ENCODE data around the gene GRIN1.
A peak's percentile ranks its signal among the peaks of the same experiment; 100 is the strongest.

Gene GRIN1

GRCh38 chr9:137180491-137180890 lies 41.5 kb downstream of the GRIN1 start:
- no peak for DNase-seq

GRCh38 chr9:137181680-137182079 lies 42.7 kb downstream of the GRIN1 start:
- DNase-seq: no peak

- DNase-seq: no peak
Measured at GRCh38 chr9:137182836-137183235, 43.9 kb downstream of the GRIN1 start.

GRCh38 chr9:137183980-137184595 lies 45.1 kb downstream of the GRIN1 start:
- DNase-seq: no peak

GRCh38 chr9:137184881-137185660 lies 46.1 kb downstream of the GRIN1 start:
- DNase-seq: no peak

GRCh38 chr9:137185921-137186320 lies 47.0 kb downstream of the GRIN1 start:
- no peak for DNase-seq

- no peak for DNase-seq
Measured at GRCh38 chr9:137186385-137186784, 47.4 kb downstream of the GRIN1 start.

- no peak for DNase-seq
Measured at GRCh38 chr9:137187386-137187785, 48.4 kb downstream of the GRIN1 start.

GRCh38 chr9:137188086-137188489 lies 49.1 kb downstream of the GRIN1 start:
- no peak for DNase-seq

GRCh38 chr9:137188490-137189296 lies 49.7 kb downstream of the GRIN1 start, which contains the start of the genes ANAPC2 and SSNA1:
Gene ANAPC2 (minus strand): TSS chr9:137188560. CDS start chr9:137188532, 28 bp downstream.
Gene SSNA1 (plus strand): TSS chr9:137188676. CDS start chr9:137188727, 51 bp downstream.
- peak; percentile 92 to 93 for DNase-seq

GRCh38 chr9:137189297-137190295 lies 50.6 kb downstream of the GRIN1 start:
- no peak for DNase-seq

- no peak for DNase-seq
Measured at GRCh38 chr9:137190315-137190856, 51.4 kb downstream of the GRIN1 start.

- DNase-seq: no peak
Measured at GRCh38 chr9:137191245-137191644, 52.3 kb downstream of the GRIN1 start.

- DNase-seq: no peak
Measured at GRCh38 chr9:137191691-137192447, 52.9 kb downstream of the GRIN1 start.

- DNase-seq: no peak
Measured at GRCh38 chr9:137192448-137192780, 53.5 kb downstream of the GRIN1 start.

- no peak for DNase-seq
Measured at GRCh38 chr9:137192859-137193258, 53.9 kb downstream of the GRIN1 start.

GRCh38 chr9:137193771-137194170 lies 54.8 kb downstream of the GRIN1 start:
- DNase-seq: no peak

- no peak for DNase-seq
Measured at GRCh38 chr9:137194388-137194787, 55.4 kb downstream of the GRIN1 start.

GRCh38 chr9:137194909-137195308 lies 56.0 kb downstream of the GRIN1 start:
- DNase-seq: no peak

- no peak for DNase-seq
Measured at GRCh38 chr9:137195525-137196220, 56.7 kb downstream of the GRIN1 start.

All from CD4-positive, alpha-beta T cell treated with Interleukin-4 for 1 hour (primary cell).